Left ventricle myocardium inferior (tissue), 1 donor: ENCODE data around the gene FBH1. TPM values are rescaled to one million over a fixed set of nuclear protein-coding genes. Genes with fewer than 3 reads are reported as not detected.
A peak's percentile ranks its signal among the peaks of the same experiment; 100 is the strongest.
"Not testable (repeated sequence)": the region's sequence is repeated elsewhere in the genome, so short reads cannot be mapped to it uniquely, and the experiment has no call there.

ENCODE experiments used
- DNase-seq: peaks from one replicate; pipeline ENCODE4 v3.0.0-alpha.2; 2020
- H3K27ac ChIP-seq: fragments of 200-600 bp; replicated peaks from 2 replicates; pipeline ENCODE4 v1.8.0; 2021
- H3K27me3 ChIP-seq: fragments of 200-600 bp; 2 replicates; pipeline ENCODE4 v1.8.0; 2021; ENCODE audit warnings: low read depth
- H3K36me3 ChIP-seq: fragments of 200-600 bp; 2 replicates; pipeline ENCODE4 v1.8.0; 2021
- H3K4me1 ChIP-seq: fragments of 200-600 bp; 2 replicates; pipeline ENCODE4 v1.8.0; 2021
- H3K4me3 ChIP-seq: fragments of 200-600 bp; 2 replicates; pipeline ENCODE4 v1.8.0; 2021; ENCODE audit warnings: mild to moderate bottlenecking, moderate library complexity
- H3K9me3 ChIP-seq: fragments of 200-600 bp; replicated peaks from 2 replicates; pipeline ENCODE4 v1.8.0; 2021
- CTCF ChIP-seq: fragments of 200-600 bp; IDR thresholded peaks from 2 replicates; pipeline ENCODE4 v1.8.0; 2021; ENCODE audit warnings: antibody characterized with exemption, mild to moderate bottlenecking, borderline replicate concordance
- intact Hi-C: fragments of 100-400 bp; cut with micrococcal nuclease; formaldehyde crosslinking; loops from one replicate; pipeline ENCODE4 v1.11.0; 2022
- total RNA-seq: library from RNA; stranded (reverse); fragmentation: NEBNext Ultra II Directional; extraction: Animal tissue kit (Norgen Biotek cat#: 25700); gene quantifications from one replicate; pipeline ENCODE4 v1.2.1, GENCODE V29; 2021
- donor health status: DM: no; HTN: yes; CAD: no; lungs with severe emphysema.

FBH1 gene
- total RNA-seq, 1 donor from 2014 or later: 75.5 TPM

GRCh38 chr10:5942474-5942873, 52.4 kb downstream of the FBH1 start:
- H3K4me3 ChIP-seq: peak overlapping the region; percentile 32
- no peaks in the 10 kb centered on the region for H3K27me3 ChIP-seq
- H3K9me3 ChIP-seq: no peaks in the 10 kb centered on the region
- peak overlapping the region; percentile 87 for H3K27ac ChIP-seq
- no peak for TF ChIP-seq CTCF
- intact Hi-C loops: no loop called here
- H3K4me1 ChIP-seq: peaks cover 53% of the 10 kb centered on the region
- peaks cover 17% of the 10 kb centered on the region for H3K36me3 ChIP-seq
- DNase-seq: peak; percentile 70

- TF ChIP-seq CTCF: no peak
- peaks cover 6% of the 10 kb centered on the region for H3K36me3 ChIP-seq
- H3K4me3 ChIP-seq: peak overlapping the region; percentile 34
- H3K27me3 ChIP-seq: no peaks in the 10 kb centered on the region
- H3K27ac ChIP-seq: peak overlapping the region; percentile 87
- no peaks in the 10 kb centered on the region for H3K9me3 ChIP-seq
- peak; percentile 73 for DNase-seq
- intact Hi-C loops: no loop called here
- H3K4me1 ChIP-seq: peaks cover 53% of the 10 kb centered on the region
Observed at GRCh38 chr10:5943536-5943935, 53.5 kb downstream of the FBH1 start.

GRCh38 chr10:5944389-5945189, 54.5 kb downstream of the FBH1 start:
- Histone ChIP-seq H3K4me1 (peaks cover 62% of the 10 kb centered on the region), H3K27ac (peak overlapping the region; percentile 87), H3K4me3 (peak overlapping the region; percentile 50), H3K36me3 (no peaks in the 10 kb centered on the region), H3K9me3 (no peaks in the 10 kb centered on the region), H3K27me3 (peaks cover 3% of the 10 kb centered on the region)
- no peak for TF ChIP-seq CTCF
- intact Hi-C loops: no loop called here
- DNase-seq: peak; percentile 63

DNA sequence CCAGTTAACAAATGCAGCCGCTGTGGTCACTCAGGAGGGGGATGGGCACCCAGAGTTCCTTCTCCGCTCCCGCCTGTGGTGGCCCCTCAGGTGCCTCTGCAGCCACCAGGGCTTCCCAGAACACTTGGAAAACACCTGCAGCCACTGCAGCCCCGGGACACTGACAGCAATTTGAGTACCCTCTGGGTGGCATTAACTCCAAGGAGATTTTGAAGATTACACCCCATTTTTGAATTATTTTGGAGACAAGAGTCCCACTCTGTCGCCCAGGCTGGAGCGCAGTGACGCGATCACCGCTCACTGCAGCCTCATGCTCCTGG, 55.1 kb downstream of the FBH1 start:
- H3K36me3 ChIP-seq: no peaks in the 10 kb centered on the region
- no peak for TF ChIP-seq CTCF
- peaks cover 67% of the 10 kb centered on the region for H3K4me1 ChIP-seq
- peaks cover 3% of the 10 kb centered on the region for H3K27me3 ChIP-seq
- peak overlapping the region; percentile 87 for H3K27ac ChIP-seq
- intact Hi-C loops: no loop called here
- DNase-seq: no peak
- H3K9me3 ChIP-seq: no peaks in the 10 kb centered on the region
- H3K4me3 ChIP-seq: peak overlapping the region; percentile 50

DNA sequence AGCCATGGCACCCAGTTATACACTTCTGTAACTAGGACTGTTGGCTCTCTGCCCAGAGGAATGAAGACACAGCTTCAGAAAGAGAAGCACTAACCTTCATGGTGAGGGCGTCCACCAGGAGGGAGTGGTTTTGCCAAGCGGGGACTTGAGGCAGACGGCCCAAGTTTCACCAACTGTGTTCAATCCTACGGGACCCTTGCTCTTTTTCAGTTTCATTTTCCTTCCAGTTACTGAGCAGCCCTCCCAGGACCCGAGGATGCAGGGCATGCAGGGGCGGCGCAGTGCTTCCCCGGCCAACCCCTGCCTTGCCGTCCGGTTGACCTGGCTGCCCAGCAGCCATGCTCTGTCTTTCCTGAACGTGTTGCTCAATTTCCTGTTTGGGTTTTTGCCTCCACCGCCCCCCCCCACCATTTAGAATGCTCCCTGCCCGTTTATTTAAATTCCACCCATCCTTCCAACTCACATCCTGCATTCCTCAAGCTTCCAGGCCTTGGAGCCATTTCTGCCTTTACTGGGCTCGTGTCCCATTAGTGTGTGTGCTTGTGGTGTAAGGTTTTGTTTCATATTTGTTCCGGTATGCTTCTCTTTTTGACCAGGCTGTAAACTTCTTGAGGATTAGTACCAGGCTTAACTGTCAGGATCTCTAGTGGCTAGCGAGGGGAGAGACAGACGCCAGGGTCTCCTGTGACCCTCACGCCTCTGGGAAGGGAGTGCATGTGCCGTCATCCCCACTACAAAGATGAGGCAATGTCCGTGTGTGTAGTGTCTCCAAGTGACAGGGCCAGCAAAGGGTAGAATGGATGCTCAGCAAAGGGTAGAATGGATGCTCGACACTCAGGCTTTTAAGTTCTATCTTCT, 55.7 kb downstream of the FBH1 start:
- Histone ChIP-seq H3K4me1 (peaks cover 74% of the 10 kb centered on the region), H3K27ac (peak overlapping the region; percentile 87), H3K27me3 (peaks cover 3% of the 10 kb centered on the region), H3K9me3 (no peaks in the 10 kb centered on the region), H3K36me3 (no peaks in the 10 kb centered on the region), H3K4me3 (peak overlapping the region; percentile 50)
- DNase-seq: peak; percentile 77
- intact Hi-C loops: no loop called here
- TF ChIP-seq CTCF: no peak

- H3K27me3 ChIP-seq, DNase-seq, H3K4me3 ChIP-seq, H3K36me3 ChIP-seq, H3K9me3 ChIP-seq, intact Hi-C loops: not testable (repeated sequence)
- Histone ChIP-seq H3K4me1 (peaks cover 79% of the 10 kb centered on the region), H3K27ac (peak overlapping the region; percentile 87)
Observed at GRCh38 chr10:5946419-5946775, 56.4 kb downstream of the FBH1 start.
